HG03565 (cell line): Measurements from ENCODE around the gene DNAH17.

ENCODE experiments used
- ATAC-seq: cut with Tn5 transposase; IDR thresholded peaks from one replicate; pipeline ENCODE4 v1.9.1; 2021; ENCODE audit warnings: mild to moderate bottlenecking, moderate library complexity; ENCODE audit not compliant: unreplicated experiment

The DNAH17 gene

DNA sequence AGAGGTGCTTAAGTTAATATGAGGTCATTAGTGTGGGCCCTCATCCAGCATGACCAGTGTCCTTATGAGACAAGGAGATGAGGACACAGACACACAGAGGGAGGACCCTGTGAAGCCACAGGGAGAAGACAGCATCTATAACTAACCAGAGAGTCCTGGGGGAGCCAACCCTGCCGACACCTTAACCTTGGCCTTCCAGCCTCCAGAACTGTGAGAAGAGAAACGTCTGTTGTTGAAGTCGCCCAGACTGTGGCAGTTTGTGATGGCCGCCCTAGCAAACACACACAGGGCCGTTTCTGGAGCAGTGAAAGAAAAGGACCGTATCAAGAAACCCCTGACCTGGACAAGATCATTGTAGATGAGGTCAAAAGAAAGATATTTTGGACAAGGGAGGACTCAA lies 26.7 kb downstream of the DNAH17 start:
- ATAC-seq = no peak

DNA sequence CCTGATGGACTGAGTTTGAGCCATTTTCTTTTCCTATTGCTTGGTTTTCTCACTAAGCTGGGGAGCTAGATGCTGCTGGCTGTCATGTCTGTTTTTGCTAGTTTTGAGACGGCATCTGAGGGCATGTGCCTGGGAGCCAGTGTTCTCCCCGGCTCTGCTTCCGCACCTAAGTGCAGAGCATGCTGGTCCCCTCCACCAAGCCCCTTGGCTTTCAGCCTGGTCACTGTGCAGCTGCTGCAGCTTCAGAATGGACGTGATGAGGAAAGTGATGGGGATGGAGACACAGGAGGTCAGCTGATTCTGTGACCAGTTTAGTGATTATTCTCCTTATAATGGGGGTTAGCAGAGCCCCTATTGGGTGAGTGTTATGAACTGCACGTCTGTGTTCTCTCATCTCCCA lies 28.5 kb downstream of the DNAH17 start:
- ATAC-seq = no peak

GRCh38 chr17:78547035-78547434 lies 30.2 kb downstream of the DNAH17 start:
- no peak for ATAC-seq

DNA sequence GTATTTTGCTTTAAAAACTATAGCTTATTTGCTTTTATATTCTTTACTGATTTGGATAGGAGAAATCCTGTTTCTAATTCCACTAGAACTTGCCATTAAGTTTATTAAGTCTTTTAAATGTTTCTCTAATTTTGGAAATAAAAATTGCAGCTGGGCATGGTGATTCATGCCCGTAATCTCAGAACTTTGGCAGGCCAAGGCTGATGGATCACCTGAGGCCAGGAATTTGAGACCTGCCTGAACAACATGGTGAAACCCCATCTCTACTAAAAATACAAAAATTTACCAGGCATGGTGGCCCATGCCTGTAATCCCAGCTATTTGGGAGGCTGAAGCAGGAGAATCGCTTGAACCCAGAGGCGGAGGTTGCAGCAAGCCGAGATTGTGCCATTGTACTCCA lies 30.7 kb downstream of the DNAH17 start:
- no peak for ATAC-seq

GRCh38 chr17:78544881-78545755 lies 32.1 kb downstream of the DNAH17 start:
- ATAC-seq = no peak

GRCh38 chr17:78541488-78542206 lies 35.5 kb downstream of the DNAH17 start:
- ATAC-seq = no peak

- ATAC-seq = no peak
Measured at GRCh38 chr17:78539781-78540180, 37.4 kb downstream of the DNAH17 start.

GRCh38 chr17:78538033-78538776 lies 39.0 kb downstream of the DNAH17 start:
- no peak for ATAC-seq

GRCh38 chr17:78537217-78537860 lies 39.9 kb downstream of the DNAH17 start:
- no peak for ATAC-seq

GRCh38 chr17:78535273-78536197 lies 41.7 kb downstream of the DNAH17 start:
- ATAC-seq = no peak

GRCh38 chr17:78534492-78535272 lies 42.5 kb downstream of the DNAH17 start:
- ATAC-seq = no peak

GRCh38 chr17:78532922-78533640 lies 44.1 kb downstream of the DNAH17 start:
- no peak for ATAC-seq

DNA sequence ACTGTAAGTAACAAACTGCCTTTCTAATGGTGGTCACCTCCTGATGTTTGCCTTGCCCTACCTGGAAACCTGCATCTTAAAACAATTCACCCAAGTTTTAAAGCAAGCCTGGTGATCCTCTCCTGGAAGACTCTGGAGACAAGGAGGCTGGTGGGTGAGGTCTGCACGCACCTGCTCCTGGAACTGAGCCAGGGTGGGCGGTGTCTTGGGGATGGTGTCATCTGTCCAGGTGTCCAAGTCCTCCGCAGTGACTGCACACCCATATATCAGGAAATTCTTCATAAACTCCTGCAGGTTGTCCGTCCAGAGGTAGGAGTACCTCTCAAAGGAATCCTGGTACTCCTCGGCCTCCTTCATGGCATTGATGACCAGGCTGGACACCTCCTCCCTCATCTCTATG lies 44.9 kb downstream of the DNAH17 start:
- no peak for ATAC-seq

DNA sequence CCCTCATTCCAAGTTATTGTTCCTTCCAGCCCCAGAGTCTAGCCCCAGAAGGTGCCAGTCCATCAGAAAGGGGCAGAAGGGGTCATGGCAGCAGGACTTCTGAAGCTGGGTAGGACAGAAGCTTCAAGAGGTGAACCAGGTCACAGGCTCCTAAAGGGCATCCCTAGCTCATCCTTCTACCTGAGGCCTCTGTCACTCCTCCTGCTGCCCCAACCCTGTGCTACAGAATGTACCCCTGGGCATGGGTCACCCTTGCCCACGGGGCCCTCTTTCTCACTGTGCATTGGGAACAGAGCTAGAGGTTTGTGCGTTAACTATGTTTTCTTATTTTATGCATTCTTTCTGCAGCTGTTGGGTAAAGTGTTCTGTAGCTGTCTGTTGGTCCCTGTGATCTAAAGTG lies 46.5 kb downstream of the DNAH17 start:
- no peak for ATAC-seq

GRCh38 chr17:78529871-78530670 lies 47.1 kb downstream of the DNAH17 start:
- ATAC-seq = no peak

DNA sequence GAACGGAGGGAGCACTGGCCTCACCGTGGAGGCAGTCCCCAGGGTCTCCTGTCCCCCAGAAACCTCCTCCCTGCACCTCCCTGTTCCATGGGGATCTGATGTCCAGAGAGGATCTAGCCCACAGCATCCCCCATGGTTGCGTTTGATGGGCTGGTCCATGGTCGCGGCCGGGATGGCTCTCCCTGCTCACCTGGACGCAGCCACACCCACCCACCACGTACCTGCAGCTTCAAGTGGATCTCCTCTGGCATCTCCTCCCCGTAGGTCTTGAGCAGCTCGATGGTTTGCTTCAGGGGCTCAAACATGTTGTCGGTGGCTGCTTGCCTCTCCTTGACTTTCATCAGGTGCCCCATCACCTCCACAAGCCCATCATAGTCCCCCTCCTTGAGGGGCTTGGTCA lies 47.9 kb downstream of the DNAH17 start:
- ATAC-seq = no peak

DNA sequence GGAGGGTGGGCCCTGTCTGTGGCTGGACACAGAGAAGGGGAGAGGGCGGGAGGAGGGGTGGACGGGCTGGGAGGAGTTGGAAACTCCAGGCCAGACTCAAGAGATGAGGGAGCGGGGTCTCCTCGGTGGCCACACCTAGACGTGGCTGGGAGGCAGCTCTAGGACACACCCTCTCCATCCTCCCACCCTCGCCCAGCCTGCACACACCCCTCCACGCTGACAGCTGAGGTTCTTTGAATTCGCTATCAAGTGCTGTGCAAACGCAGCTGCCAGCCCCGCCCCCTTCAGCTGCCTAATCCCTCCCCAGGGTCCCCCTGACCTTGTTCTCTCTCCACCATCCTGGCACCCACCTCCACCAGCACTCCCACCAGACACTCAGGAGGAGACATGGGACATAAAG lies 48.7 kb downstream of the DNAH17 start:
- ATAC-seq = no peak

GRCh38 chr17:78527345-78527744 lies 49.9 kb downstream of the DNAH17 start:
- ATAC-seq = no peak
